H7 (cell line): ENCODE results near the gene CFAP157. TPM values are rescaled to one million over a fixed set of nuclear protein-coding genes. Genes with fewer than 3 reads are reported as not detected.
"Not testable (repeated sequence)": the region's sequence is repeated elsewhere in the genome, so short reads cannot be mapped to it uniquely, and the experiment has no call there.

Experiments
- DNase-seq: peaks from one replicate; pipeline ENCODE4 v3.0.0; 2012
- H3K27me3 ChIP-seq: 2 replicates; pipeline ENCODE4 v1.6.0; 2011; ENCODE audit warnings: mild to moderate bottlenecking, low read length; ENCODE audit not compliant: control insufficient read depth, insufficient read depth
- H3K36me3 ChIP-seq: replicated peaks from 2 replicates; pipeline ENCODE4 v1.5.1; 2011; ENCODE audit warnings: low read length; ENCODE audit not compliant: control insufficient read depth, insufficient read depth
- H3K4me3 ChIP-seq: 2 replicates; pipeline ENCODE4 v1.5.1; 2011; ENCODE audit warnings: low read depth, mild to moderate bottlenecking, control low read depth, low read length, moderate library complexity; ENCODE audit not compliant: insufficient read depth
- total RNA-seq: library from RNA; depleted of rRNA; stranded (reverse); fragments of >200 nt; shearing (Covaris generic); gene quantifications from 2 replicates; pipeline ENCODE4 v1.2.3, GENCODE V29; 2014

The CFAP157 gene
- total RNA-seq, 1 experiment from 2014 or later = not detected

- DNase-seq = peak; percentile 72
- H3K4me3 ChIP-seq = no peak overlapping the region
- peaks cover 5% of the 10 kb centered on the region for H3K36me3 ChIP-seq
- peaks cover 5% of the 10 kb centered on the region; the same call in 1 of the 2 replicates for H3K27me3 ChIP-seq
Measured at GRCh38 chr9:127746959-127747569, 40.3 kb downstream of the CFAP157 start.

- H3K27me3 ChIP-seq = peaks cover 24% of the 10 kb centered on the region
- no peak for DNase-seq
- H3K4me3 ChIP-seq = no peak overlapping the region
- peaks cover 5% of the 10 kb centered on the region for H3K36me3 ChIP-seq
Measured at GRCh38 chr9:127749090-127749787, 42.5 kb downstream of the CFAP157 start.

DNA sequence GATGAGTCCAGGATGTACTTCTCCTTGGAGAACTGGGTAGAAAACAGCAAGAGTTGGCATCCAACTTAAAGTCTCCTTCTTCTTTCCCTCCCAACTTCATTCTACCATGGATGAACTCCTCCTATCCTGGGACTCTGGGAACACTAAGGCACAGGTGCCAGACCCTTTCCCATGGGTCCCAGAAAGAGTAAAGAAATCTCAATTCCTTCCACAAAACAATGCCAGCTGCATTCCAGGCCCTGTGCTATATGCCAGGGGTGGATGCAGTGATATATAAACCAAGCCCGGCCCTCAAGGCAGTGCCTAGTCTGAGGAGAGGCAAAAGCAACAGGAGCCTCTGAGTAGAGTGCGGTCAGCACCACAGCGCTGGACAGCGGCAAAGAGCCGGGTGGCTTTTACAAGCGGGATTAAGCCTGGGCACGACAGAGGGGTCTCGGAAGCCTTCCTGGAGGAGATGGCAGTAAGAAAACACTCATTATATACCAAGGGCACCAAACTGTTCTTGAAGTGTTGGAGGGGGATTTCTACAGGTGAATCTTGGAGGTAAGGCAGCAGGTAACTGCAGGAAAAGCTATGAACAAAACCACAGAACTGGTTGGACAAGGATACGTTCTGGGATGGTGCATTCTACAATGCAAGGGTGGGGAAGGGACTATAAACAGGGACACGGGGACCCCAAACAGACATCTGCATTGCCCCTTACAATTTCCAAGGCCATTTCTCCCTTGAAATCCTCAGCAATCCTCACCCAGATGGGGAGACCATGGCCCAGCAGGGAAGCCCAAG is 44.7 kb downstream of the CFAP157 start:
- peak; percentile 85 for DNase-seq
- Histone ChIP-seq H3K4me3 (no peak overlapping the region), H3K27me3 (peaks cover 40% of the 10 kb centered on the region), H3K36me3 (peaks cover 5% of the 10 kb centered on the region)

- H3K36me3 ChIP-seq = peaks cover 5% of the 10 kb centered on the region
- H3K27me3 ChIP-seq = peaks cover 40% of the 10 kb centered on the region
- peak; percentile 20 for DNase-seq
- H3K4me3 ChIP-seq = no peak overlapping the region
Measured at GRCh38 chr9:127753148-127753547, 46.4 kb downstream of the CFAP157 start.

- DNase-seq = no peak
- H3K27me3 ChIP-seq = peaks cover 40% of the 10 kb centered on the region
- no peak overlapping the region; the same call in 1 of the 2 replicates for H3K4me3 ChIP-seq
- H3K36me3 ChIP-seq = peaks cover 5% of the 10 kb centered on the region
Measured at GRCh38 chr9:127753622-127754021, 46.8 kb downstream of the CFAP157 start.

DNA sequence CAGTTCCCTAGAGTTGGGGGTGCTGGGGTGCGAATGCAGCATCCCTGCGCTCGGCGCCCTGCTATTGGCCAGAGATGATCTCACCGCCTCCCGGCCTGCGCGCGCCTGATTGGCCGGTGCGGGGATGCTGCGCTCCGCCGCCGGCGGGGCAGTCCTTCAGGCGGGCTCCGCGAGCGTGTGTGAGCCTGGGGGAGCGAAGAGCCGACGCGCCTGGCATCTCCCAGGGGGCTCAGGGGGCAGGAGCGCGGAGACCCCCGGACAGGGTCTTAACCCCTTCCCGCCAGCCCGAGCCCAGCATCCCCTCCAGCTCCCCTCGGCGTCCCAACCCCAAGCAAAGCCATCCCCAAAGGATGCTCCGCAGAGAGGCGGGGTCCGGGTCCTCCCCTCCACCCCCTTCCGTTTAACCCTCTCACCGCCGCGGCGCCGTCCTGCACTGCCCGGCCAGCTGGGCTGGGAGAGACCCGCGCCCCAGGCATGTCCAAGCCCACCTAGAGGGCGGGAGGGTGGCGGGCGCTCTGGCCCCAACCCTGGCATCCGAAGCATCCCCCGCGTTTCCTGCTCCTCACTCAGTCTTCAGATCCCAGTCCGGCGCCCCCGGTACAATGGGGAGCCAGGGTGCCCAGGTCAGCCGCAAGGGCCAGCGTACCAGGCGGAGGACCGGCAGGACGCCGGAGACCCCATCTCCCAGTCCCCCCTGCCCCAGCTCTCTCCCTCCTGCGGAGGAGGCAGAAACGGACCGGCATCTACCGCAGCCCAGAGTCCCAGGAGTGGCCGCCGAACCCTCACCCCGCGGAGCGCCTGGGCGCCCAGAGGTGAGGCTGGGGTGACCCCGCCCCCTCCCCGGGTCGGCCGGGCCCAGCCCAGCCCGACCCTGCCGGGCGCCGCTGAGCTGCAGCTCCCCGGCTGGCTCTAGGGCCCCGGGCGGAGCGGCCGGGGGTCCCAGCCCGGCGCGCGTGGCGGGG is 47.6 kb downstream of the CFAP157 start:
- H3K36me3 ChIP-seq = peaks cover under 1% of the 10 kb centered on the region
- H3K4me3 ChIP-seq = peak overlapping the region; percentile 58
- peak; percentile 98 for DNase-seq
- H3K27me3 ChIP-seq = peaks cover 38% of the 10 kb centered on the region

- no peaks in the 10 kb centered on the region for H3K36me3 ChIP-seq
- DNase-seq = peak; percentile 99
- H3K4me3 ChIP-seq = peak overlapping the region; percentile 58
- H3K27me3 ChIP-seq = peaks cover 38% of the 10 kb centered on the region
Measured at GRCh38 chr9:127755061-127756060, 48.6 kb downstream of the CFAP157 start.

- H3K36me3 ChIP-seq = no peaks in the 10 kb centered on the region
- H3K27me3 ChIP-seq = peaks cover 38% of the 10 kb centered on the region
- H3K4me3 ChIP-seq = no peak overlapping the region
- no peak for DNase-seq
Measured at GRCh38 chr9:127756233-127756632, 49.4 kb downstream of the CFAP157 start.

DNA sequence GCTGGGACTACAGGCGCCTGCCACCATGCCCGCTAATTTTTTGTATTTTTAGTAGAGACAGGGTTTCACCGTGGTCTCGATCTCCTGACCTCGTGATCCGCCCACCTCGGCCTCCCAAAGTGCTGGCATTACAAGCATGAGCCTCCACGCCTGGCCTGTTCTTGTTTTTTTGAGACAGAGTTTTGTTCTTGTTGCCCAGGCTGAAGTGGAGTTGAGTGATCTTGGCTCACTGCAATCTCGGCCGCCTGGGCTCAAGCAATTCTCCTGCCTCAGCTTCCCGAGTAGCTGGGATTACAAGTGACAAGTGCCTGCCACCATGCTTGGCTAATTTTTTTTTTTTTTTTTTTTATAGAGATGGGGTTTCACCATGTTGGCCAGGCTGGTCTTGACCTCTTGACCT is 50.0 kb downstream of the CFAP157 start:
- peaks cover 36% of the 10 kb centered on the region for H3K27me3 ChIP-seq
- DNase-seq, H3K4me3 ChIP-seq, H3K36me3 ChIP-seq: not testable (repeated sequence)

GRCh38 chr9:127758843-127759242 is 52.1 kb downstream of the CFAP157 start:
- Histone ChIP-seq H3K36me3 (no peaks in the 10 kb centered on the region), H3K27me3 (peaks cover 20% of the 10 kb centered on the region), H3K4me3 (no peak overlapping the region)
- DNase-seq = no peak

DNA sequence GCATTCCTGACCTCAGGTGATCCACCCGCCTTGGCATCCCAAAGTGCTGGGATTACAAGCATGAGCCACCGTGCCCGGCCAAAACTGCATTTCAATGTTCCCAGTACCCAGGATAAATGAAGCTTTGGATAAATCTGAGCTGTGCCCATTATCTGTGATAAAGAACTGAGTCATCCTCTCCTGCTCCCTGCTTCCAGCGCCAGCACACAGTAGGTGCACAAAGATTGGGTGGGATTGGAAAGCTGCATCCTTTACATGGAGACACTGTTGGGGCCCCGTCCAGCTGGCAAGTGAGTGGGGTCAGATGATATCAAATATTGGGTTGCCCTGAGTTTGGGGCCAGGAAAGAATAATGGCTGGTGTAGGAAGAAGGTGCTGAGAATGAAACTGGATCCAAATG is 54.3 kb downstream of the CFAP157 start:
- no peaks in the 10 kb centered on the region for H3K36me3 ChIP-seq
- H3K4me3 ChIP-seq = no peak overlapping the region
- H3K27me3 ChIP-seq = peaks cover 3% of the 10 kb centered on the region
- DNase-seq = no peak

DNA sequence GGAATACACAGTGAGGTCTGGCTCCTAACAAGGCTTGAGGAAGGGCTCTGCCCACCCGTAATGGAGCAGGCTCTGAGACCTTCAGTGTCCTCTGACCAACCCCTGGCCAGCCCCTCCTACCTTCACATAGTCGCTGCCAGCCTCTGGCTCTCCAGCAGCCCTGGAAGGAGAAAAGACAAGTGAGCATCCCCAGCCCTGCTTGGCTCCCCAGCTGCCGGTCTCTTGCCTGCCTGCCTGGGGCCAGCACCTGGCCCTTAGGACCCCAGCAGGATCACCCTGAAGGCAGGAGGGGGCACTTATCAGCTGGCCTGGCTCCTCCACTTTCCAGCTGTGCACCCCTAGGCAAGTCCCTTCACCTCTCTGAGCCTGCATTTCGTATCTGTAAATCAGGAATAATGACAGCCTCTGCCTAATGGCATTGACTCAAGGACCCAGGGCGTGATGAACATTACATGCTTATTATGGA is 54.7 kb downstream of the CFAP157 start:
- DNase-seq = peak; percentile 63
- H3K36me3 ChIP-seq = no peaks in the 10 kb centered on the region
- H3K27me3 ChIP-seq = no peaks in the 10 kb centered on the region; the same call in 1 of the 2 replicates
- H3K4me3 ChIP-seq = no peak overlapping the region

DNA sequence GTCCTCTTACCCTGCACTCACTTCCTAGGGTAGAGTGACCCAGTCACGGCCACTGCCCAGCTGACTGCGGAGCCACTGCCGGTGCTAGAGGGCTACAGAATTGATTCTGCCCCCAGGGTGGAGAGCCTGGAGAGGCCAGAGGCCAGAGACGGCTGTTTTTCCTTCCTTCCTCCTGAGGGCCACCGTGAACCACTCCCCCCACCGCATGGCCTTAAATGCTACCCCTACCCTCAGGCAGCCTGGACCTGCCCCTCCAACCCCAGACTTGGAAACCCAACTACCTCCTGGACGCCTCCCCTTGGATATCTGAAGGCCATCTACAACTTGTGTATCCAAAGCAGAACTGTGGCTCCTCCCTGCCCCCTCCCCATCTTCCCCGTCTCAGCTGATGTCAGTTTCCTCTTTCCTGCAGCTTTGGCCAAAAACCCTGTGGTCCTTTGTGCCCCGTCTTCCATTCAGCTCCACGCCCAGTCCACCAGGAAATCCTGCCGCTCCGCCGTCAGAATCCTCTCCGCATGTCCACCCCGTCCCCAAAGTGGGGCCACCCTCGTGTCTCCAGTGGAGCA is 55.4 kb downstream of the CFAP157 start:
- Histone ChIP-seq H3K4me3 (no peak overlapping the region), H3K27me3 (no peaks in the 10 kb centered on the region), H3K36me3 (no peaks in the 10 kb centered on the region)
- DNase-seq = peak; percentile 68
